MCF 10A (cell line): Measurements from ENCODE around the gene TAOK2. TPM values are rescaled to one million over a fixed set of nuclear protein-coding genes. Genes with fewer than 3 reads are reported as not detected.

ENCODE experiments used
- BruUV-seq: library from RNA; stranded (reverse); fragments of 400-500 nt; replicated peaks from 2 replicates; lab custom pipeline; 2021; lab: Mats Ljungman, UMichigan
- CTCF ChIA-PET: fragments of 300-600 bp; sonication (Branson Sonifier 250); formaldehyde crosslinking; extraction: SDS; loops from one replicate; lab custom pipeline; 2021; ENCODE audit warnings: antibody characterized with exemption, inconsistent platforms; lab: Yijun Ruan, JAX
- POLR2A ChIA-PET: fragments of 300-600, 350-650 bp; sonication (Branson Sonifier 250); formaldehyde crosslinking; extraction: SDS; loops from one replicate; lab custom pipeline; 2020; ENCODE audit warnings: antibody characterized with exemption, inconsistent platforms; lab: Yijun Ruan, JAX
- DNase-seq: peaks from one replicate; pipeline ENCODE4 v3.0.0-alpha.2; 2018; ENCODE audit not compliant: unreplicated experiment
- H3K27ac Mint-ChIP-seq: one replicate; pipeline ENCODE4 v1.8.0; 2022; ENCODE audit warnings: mild to moderate bottlenecking, low read depth, mixed read lengths; ENCODE audit not compliant: unreplicated experiment
- H3K27me3 Mint-ChIP-seq: one replicate; pipeline ENCODE4 v1.8.0; 2022; ENCODE audit warnings: mixed read lengths; ENCODE audit not compliant: insufficient read depth, unreplicated experiment
- H3K36me3 Mint-ChIP-seq: one replicate; pipeline ENCODE4 v1.8.0; 2022; ENCODE audit warnings: mild to moderate bottlenecking, moderate library complexity, mixed read lengths; ENCODE audit not compliant: insufficient read depth, unreplicated experiment
- H3K4me1 Mint-ChIP-seq: one replicate; pipeline ENCODE4 v1.8.0; 2022; ENCODE audit warnings: mixed read lengths; ENCODE audit not compliant: insufficient read depth, unreplicated experiment
- H3K4me3 Mint-ChIP-seq: one replicate; pipeline ENCODE4 v1.8.0; 2022; ENCODE audit warnings: mild to moderate bottlenecking, moderate library complexity, mixed read lengths; ENCODE audit not compliant: unreplicated experiment
- H3K9me3 Mint-ChIP-seq: one replicate; pipeline ENCODE4 v1.8.0; 2022; ENCODE audit warnings: mixed read lengths; ENCODE audit not compliant: unreplicated experiment
- intact Hi-C: fragments of 100-400 bp; cut with micrococcal nuclease; formaldehyde crosslinking; loops from 2 replicates; pipeline ENCODE4 v1.14.1; 2022
- total RNA-seq: library from RNA; stranded (reverse); gene quantifications from 2 replicates; pipeline ENCODE4 v1.2.3, GENCODE V29; 2022
- TF ChIP-seq, protein P1 (sequence below): fragments of 200-600 bp; IDR thresholded peaks from one replicate; pipeline ENCODE4 v1.8.0; 2022; ENCODE audit warnings: antibody characterized with exemption, mild to moderate bottlenecking; ENCODE audit not compliant: unreplicated experiment

The TAOK2 gene
- total RNA-seq, 1 experiment from 2014 or later: 29.3 TPM

DNA sequence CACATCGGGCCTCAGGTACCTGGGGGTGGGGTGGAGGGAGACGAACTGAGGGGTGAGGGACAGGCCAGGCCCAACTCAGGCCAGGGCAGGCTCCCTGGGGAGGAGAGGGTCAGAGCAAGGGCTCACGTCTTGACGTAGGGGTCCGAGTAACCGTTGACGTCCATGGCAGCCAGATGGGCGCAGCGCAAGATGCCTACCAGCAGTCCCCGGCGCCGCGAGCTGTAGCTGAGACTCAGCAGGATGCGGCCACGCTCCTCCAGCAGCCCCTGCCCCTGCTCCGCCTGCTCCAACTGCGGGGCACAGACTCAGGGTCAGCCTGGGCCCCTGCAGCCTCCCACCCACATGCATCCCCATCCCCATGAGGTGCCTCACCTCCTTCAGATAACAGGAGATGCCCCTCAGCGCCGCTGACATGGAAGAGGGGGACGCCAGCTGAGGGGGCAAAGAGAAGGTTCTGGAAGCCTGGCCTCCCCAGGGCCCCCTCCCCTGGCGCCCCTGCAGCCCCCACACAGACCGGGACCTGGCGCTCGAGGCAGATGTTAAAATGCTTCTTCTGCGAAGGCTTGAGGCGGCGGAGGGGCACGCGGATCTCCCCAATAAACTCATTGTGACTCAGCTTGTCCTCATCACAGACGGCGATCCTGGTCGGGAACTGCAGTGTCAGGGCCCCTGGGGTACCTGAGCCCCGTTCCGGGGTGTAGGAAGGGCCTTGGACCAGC lies 33.1 kb downstream of the TAOK2 start:
- H3K4me1 Mint-ChIP-seq: no peaks in the 10 kb centered on the region
- H3K27ac Mint-ChIP-seq: no peak overlapping the region
- H3K4me3 Mint-ChIP-seq: no peak overlapping the region
- intact Hi-C loops: no loop called here
- ChIA-PET CTCF (interaction anchor here (0.6 kb wide), 1 partner anchor 17 kb away, joined by 3 read pairs; no protein-coding TSS in a partner anchor), POLR2A (interaction anchor here (0.7 to 2.5 kb wide), 5 partner anchors 10 to 63 kb away, joined by 3 to 9 read pairs (median 4); partner anchors contain the start of genes HIRIP3, INO80E and TAOK2)
- TF ChIP-seq, protein P1, sequence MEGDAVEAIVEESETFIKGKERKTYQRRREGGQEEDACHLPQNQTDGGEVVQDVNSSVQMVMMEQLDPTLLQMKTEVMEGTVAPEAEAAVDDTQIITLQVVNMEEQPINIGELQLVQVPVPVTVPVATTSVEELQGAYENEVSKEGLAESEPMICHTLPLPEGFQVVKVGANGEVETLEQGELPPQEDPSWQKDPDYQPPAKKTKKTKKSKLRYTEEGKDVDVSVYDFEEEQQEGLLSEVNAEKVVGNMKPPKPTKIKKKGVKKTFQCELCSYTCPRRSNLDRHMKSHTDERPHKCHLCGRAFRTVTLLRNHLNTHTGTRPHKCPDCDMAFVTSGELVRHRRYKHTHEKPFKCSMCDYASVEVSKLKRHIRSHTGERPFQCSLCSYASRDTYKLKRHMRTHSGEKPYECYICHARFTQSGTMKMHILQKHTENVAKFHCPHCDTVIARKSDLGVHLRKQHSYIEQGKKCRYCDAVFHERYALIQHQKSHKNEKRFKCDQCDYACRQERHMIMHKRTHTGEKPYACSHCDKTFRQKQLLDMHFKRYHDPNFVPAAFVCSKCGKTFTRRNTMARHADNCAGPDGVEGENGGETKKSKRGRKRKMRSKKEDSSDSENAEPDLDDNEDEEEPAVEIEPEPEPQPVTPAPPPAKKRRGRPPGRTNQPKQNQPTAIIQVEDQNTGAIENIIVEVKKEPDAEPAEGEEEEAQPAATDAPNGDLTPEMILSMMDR: no peak
- BruUV-seq: no TSS peak
- peaks cover 20% of the 10 kb centered on the region for H3K27me3 Mint-ChIP-seq
- H3K36me3 Mint-ChIP-seq: peaks cover under 1% of the 10 kb centered on the region
- H3K9me3 Mint-ChIP-seq: no peaks in the 10 kb centered on the region
- DNase-seq: no peak

GRCh38 chr16:30007378-30007895 lies 33.8 kb downstream of the TAOK2 start:
- H3K4me3 Mint-ChIP-seq: no peak overlapping the region
- intact Hi-C loops: no loop called here
- POLR2A ChIA-PET: interaction anchor here (0.7 to 1.1 kb wide), 2 partner anchors 34 to 64 kb away, joined by 3 to 4 read pairs; partner anchors contain the start of gene TAOK2
- H3K9me3 Mint-ChIP-seq: no peaks in the 10 kb centered on the region
- H3K4me1 Mint-ChIP-seq: no peaks in the 10 kb centered on the region
- TF ChIP-seq, protein P1: no peak
- BruUV-seq: no TSS peak
- H3K27me3 Mint-ChIP-seq: peaks cover 26% of the 10 kb centered on the region
- no peaks in the 10 kb centered on the region for H3K36me3 Mint-ChIP-seq
- H3K27ac Mint-ChIP-seq: no peak overlapping the region
- CTCF ChIA-PET: interaction anchor here (0.6 kb wide), 1 partner anchor 15 kb away, joined by 4 read pairs; no protein-coding TSS in a partner anchor
- DNase-seq: no peak

- CTCF ChIA-PET: interaction anchor here (0.5 kb wide), 1 partner anchor 23 kb away, joined by 3 read pairs; no protein-coding TSS in a partner anchor
- no peak overlapping the region for H3K4me3 Mint-ChIP-seq
Measured at GRCh38 chr16:30009085-30009862, 35.6 kb downstream of the TAOK2 start.

More at GRCh38 chr16:30009085-30009862, 35.6 kb downstream of the TAOK2 start:
- TF ChIP-seq, protein P1: no peak
- H3K27me3 Mint-ChIP-seq: peaks cover 27% of the 10 kb centered on the region
- no peak for DNase-seq
- no peak overlapping the region for H3K27ac Mint-ChIP-seq
- no TSS peak for BruUV-seq
- intact Hi-C loops: no loop called here
- H3K4me1 Mint-ChIP-seq: no peaks in the 10 kb centered on the region
- H3K36me3 Mint-ChIP-seq: no peaks in the 10 kb centered on the region
- POLR2A ChIA-PET: no interaction called here
- H3K9me3 Mint-ChIP-seq: no peaks in the 10 kb centered on the region
